ENCODE results near the gene CEP131. TPM values are rescaled to one million over a fixed set of nuclear protein-coding genes. Genes with fewer than 3 reads are reported as not detected.

Gene CEP131
- total and polyA plus RNA-seq, 2 of the 4 experiments (the other 2 are of a cell fraction), result 4.8 to 9.6 TPM

DNA sequence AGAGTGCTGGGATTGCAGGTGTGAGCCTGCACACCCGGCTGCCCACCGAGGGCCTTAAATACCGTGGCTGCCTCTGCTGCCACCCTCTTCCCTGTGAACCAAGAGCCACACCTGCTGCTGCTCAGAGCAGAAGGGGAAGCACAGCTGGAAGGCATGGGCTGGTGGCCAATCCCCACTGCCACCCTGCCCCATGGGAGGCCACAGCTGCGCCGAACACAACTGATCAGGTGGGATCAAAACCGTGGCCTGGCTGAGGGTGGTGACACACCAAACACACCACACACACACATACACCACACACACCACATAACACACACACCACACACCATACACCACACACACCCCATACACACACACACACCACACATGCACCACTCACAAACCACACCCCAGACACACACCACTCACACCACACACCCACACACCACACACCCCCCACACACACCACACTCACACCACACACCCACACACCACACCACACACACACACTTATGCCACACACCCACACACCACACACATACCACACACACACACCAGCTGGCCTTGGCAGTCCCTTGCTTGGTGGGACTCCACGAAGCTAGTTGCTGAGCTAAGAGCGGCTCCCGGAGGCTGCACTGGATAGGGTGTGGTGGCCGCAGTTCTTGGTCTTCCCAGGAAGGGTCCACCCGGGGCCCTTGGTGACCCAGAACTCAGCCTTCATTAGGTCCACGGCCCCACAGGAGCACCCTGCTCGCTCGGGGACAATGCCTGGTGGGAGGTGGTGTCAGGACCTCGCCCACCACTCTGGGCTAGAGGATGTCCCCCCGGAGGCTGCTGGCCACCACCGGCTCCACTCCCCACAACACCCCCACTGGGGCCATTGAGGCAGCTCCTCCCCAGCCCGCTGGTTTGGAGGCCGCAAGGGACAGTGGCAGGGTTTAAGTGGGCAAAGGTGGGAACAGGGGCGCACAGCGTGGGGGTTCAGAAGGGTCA lies 14.9 kb downstream of the CEP131 start:
- Histone ChIP-seq H3K56ac (ENCODE audit: extremely low read depth, insufficient read depth, low read length) (no peak overlapping the region), H3K4ac (ENCODE audit: low read depth, low read length) (no peak overlapping the region), H2AK5ac (ENCODE audit: low read depth, low read length) (no peak overlapping the region), H2BK15ac (ENCODE audit: low read depth, low read length) (no peak overlapping the region), H3K14ac (replicated peaks; ENCODE audit: low read depth, low read length) (no peak overlapping the region), H3K79me1 (ENCODE audit: low read depth in 1 of 2, low read length in 2 of 2) (no peaks in the 10 kb centered on the region), H3K27ac (ENCODE audit: insufficient read depth, low read length) (no peak overlapping the region), H4K20me1 (ENCODE audit: insufficient read depth, low read length) (peaks cover 5% of the 10 kb centered on the region; the same call in 1 of the 2 replicates), H2BK20ac (ENCODE audit: low read depth, low read length) (no peak overlapping the region), H4K8ac (ENCODE audit: low read depth in 2 of 2, low read length in 2 of 2) (no peak overlapping the region), H3K27me3 (ENCODE audit: control insufficient read depth, insufficient read depth, low read length) (no peaks in the 10 kb centered on the region), H3K18ac (ENCODE audit: low read depth, low read length) (no peak overlapping the region), H3K4me1 (ENCODE audit: control insufficient read depth, insufficient read depth, low read length) (no peaks in the 10 kb centered on the region), H2AFZ (replicated peaks; ENCODE audit: low read length, poor library complexity) (no peak overlapping the region), H3K9ac (ENCODE audit: low read depth, low read length) (no peak overlapping the region), H3K9me3 (ENCODE audit: control insufficient read depth, insufficient read depth, low read length) (no peaks in the 10 kb centered on the region), H2AK9ac (replicated peaks; ENCODE audit: low read depth, low read length, poor library complexity) (peak overlapping the region; percentile 37), H2BK120ac (ENCODE audit: low read depth, low read length) (no peak overlapping the region), H3K9me1 (ENCODE audit: insufficient read depth, low read length) (0 out of 2 replicates have a peak, but pooled peaks cover 6% of the 10 kb centered on the region), H3K4me3 (ENCODE audit: insufficient read depth, low read depth, low read length) (no peak overlapping the region), H3K4me2 (ENCODE audit: low read depth, low read length) (no peak overlapping the region), H4K91ac (ENCODE audit: insufficient read depth, low read depth, low read length) (no peak overlapping the region), H2BK5ac (ENCODE audit: low read depth, low read length, poor library complexity, severe bottlenecking) (peak overlapping the region; percentile 66), H3K36me3 (ENCODE audit: control insufficient read depth, insufficient read depth, low read length) (peaks cover 5% of the 10 kb centered on the region; the same call in 1 of the 2 replicates), H4K5ac (ENCODE audit: low read depth, low read length) (no peak overlapping the region), H3K23ac (ENCODE audit: low read depth, low read length) (no peak overlapping the region)
- ChIA-PET POLR2A (ENCODE audit: unreplicated experiment) (no interaction called here), CTCF (no interaction called here)
- DNase-seq (no peak), ATAC-seq (ENCODE audit: low read depth) (no peak)
- dilution Hi-C loops (cut with HindIII; ENCODE audit: low sequenced_read_pairs, unreplicated experiment), result no loop called here
- in situ Hi-C loops (cut with MboI; ENCODE audit: low sequenced_read_pairs), result no loop called here
- 80% methylated on average over 1 of the region's 21 CpGs; no CpG with 5 or more reads in 1 of the 2 experiments for WGBS, 2 experiments (ENCODE audit: extremely low coverage in 2 of 2, insufficient read length in 1 of 2)
- intact Hi-C loops (cut with micrococcal nuclease), result no loop called here
- no TSS peak for BruUV-seq (replicated peaks)
- TF ChIP-seq RFX5 (IDR thresholded peaks at IDR 0.05; ENCODE audit: low read depth, low read length), result no peak
- TF ChIP-seq CEBPB (IDR thresholded peaks at IDR 0.05; ENCODE audit: low read depth, low read length), result no peak
- TF ChIP-seq CTCF (conservative IDR thresholded peaks at IDR 0.05; ENCODE audit: low read depth, low read length), result no peak
- no peak for TF ChIP-seq CHD1 (IDR thresholded peaks at IDR 0.05; ENCODE audit: low read depth, low read length)
- TF ChIP-seq MAZ (IDR thresholded peaks at IDR 0.05; ENCODE audit: borderline replicate concordance, low read depth, low read length), result no peak
- no peak for TF ChIP-seq MXI1 (IDR thresholded peaks at IDR 0.05; ENCODE audit: borderline replicate concordance, low read depth, low read length)
- no peak for TF ChIP-seq USF2 (IDR thresholded peaks at IDR 0.05; ENCODE audit: low read depth, low read length)
- TF ChIP-seq RAD21 (IDR thresholded peaks at IDR 0.05; ENCODE audit: low read length), result no peak
- no peak for TF ChIP-seq FOS (IDR thresholded peaks at IDR 0.05; ENCODE audit: low read depth, low read length)
- TF ChIP-seq, protein P1, sequence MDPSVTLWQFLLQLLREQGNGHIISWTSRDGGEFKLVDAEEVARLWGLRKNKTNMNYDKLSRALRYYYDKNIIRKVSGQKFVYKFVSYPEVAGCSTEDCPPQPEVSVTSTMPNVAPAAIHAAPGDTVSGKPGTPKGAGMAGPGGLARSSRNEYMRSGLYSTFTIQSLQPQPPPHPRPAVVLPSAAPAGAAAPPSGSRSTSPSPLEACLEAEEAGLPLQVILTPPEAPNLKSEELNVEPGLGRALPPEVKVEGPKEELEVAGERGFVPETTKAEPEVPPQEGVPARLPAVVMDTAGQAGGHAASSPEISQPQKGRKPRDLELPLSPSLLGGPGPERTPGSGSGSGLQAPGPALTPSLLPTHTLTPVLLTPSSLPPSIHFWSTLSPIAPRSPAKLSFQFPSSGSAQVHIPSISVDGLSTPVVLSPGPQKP (IDR thresholded peaks at IDR 0.05; ENCODE audit: borderline replicate concordance, low read depth, low read length), result no peak
- TF ChIP-seq RCOR1 (IDR thresholded peaks at IDR 0.05; ENCODE audit: insufficient replicate concordance, low read length), result no peak
- no peak for TF ChIP-seq NFE2L2 (IDR thresholded peaks at IDR 0.05; ENCODE audit: low read depth, low read length)
- TF ChIP-seq MAFK (IDR thresholded peaks at IDR 0.05; ENCODE audit: low read depth, low read length), result no peak
- TF ChIP-seq BHLHE40 (IDR thresholded peaks at IDR 0.05; ENCODE audit: low read depth, low read length), result no peak

Measured in IMR-90 (cell line).